MM.1S (cell line): Measurements from ENCODE around the gene RBM8A.

Experiments used
- EZH2 ChIP-seq: fragments of 300-600 bp; sonication (generic); optimal IDR thresholded peaks from 2 replicates; pipeline ENCODE3; 2017; ENCODE audit warnings: low read depth, mild to moderate bottlenecking, antibody characterized with exemption, low read length, mixed read lengths
- TF ChIP-seq, protein P1 (sequence below): fragments of 300-600 bp; sonication (generic); IDR thresholded peaks from 2 replicates; pipeline ENCODE4 v1.5.1; 2016; ENCODE audit warnings: antibody characterized with exemption, low read length, mixed read lengths

DNA sequence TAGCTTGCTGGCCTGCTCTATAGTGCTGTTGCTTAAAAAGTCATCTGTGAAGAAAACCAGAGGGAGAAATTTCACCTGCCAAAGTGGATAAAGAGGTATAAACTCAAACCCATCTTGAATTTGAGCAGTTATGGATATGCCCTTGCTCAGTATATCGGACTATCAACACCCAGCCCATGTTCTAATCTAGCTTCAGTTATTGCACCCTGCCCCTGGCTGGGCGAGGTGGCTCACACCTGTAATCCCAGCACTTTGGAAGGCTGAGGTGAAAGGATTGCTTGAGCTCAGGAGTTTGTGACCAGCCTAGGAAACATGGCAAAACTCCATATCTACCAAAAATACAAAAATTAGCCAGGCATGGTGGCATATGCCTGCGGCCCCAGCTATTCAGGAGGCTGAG, 17.2 kb upstream of the RBM8A start:
- TF ChIP-seq, protein P1, sequence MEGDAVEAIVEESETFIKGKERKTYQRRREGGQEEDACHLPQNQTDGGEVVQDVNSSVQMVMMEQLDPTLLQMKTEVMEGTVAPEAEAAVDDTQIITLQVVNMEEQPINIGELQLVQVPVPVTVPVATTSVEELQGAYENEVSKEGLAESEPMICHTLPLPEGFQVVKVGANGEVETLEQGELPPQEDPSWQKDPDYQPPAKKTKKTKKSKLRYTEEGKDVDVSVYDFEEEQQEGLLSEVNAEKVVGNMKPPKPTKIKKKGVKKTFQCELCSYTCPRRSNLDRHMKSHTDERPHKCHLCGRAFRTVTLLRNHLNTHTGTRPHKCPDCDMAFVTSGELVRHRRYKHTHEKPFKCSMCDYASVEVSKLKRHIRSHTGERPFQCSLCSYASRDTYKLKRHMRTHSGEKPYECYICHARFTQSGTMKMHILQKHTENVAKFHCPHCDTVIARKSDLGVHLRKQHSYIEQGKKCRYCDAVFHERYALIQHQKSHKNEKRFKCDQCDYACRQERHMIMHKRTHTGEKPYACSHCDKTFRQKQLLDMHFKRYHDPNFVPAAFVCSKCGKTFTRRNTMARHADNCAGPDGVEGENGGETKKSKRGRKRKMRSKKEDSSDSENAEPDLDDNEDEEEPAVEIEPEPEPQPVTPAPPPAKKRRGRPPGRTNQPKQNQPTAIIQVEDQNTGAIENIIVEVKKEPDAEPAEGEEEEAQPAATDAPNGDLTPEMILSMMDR, result no peak
- no peak for TF ChIP-seq EZH2
